ENCODE results near the gene ELMO1.

GRCh38 chr7:37212556-37212955 lies 236.1 kb downstream of the ELMO1 start:
- TF ChIP-seq ZBTB7A (CRISPR knock-in tag; IDR thresholded peaks at IDR 0.05) (no peak), ZNF605 (CRISPR knock-in tag; IDR thresholded peaks at IDR 0.05) (no peak), ZBTB33 (CRISPR knock-in tag; IDR thresholded peaks at IDR 0.05) (no peak), ARNT2 (CRISPR knock-in tag; IDR thresholded peaks at IDR 0.05; ENCODE audit: low read depth) (no peak), PRDM10 (CRISPR knock-in tag; IDR thresholded peaks at IDR 0.05; ENCODE audit: low read depth) (no peak), ZFX (CRISPR knock-in tag; IDR thresholded peaks at IDR 0.05; ENCODE audit: low read depth) (no peak), KDM1A (CRISPR knock-in tag; IDR thresholded peaks at IDR 0.05) (no peak), NR2F6 (IDR thresholded peaks at IDR 0.05) (no peak), NR2F6 (CRISPR knock-in tag; IDR thresholded peaks at IDR 0.05) (no peak), ERF (CRISPR knock-in tag; IDR thresholded peaks at IDR 0.05) (no peak), FOXK2 (IDR thresholded peaks at IDR 0.05) (no peak)

Measured in HepG2 (cell line).